Measurements from ENCODE around the gene SEC22C. TPM values are rescaled to one million over a fixed set of nuclear protein-coding genes. Genes with fewer than 3 reads are reported as not detected.

The SEC22C gene
- total and polyA plus RNA-seq, 2 donors (not counting 1 experiment from before 2014, with no cell fraction given), result 19.2 to 44.8 TPM

- no CpG with 5 or more reads among the region's 1 CpG for WGBS (ENCODE audit: insufficient coverage)
- Histone ChIP-seq H4K20me1 (ENCODE audit: control insufficient read depth, insufficient read depth, low read length, poor library complexity, severe bottlenecking) (no peaks in the 10 kb centered on the region), H3K79me2 (ENCODE audit: control insufficient read depth, insufficient read depth, low read length) (no peaks in the 10 kb centered on the region), H3K9me3 (ENCODE audit: control extremely low read depth in 1 of 3, control insufficient read depth in 2 of 3, insufficient read depth in 1 of 3, low read length in 2 of 3) (no peaks in the 10 kb centered on the region), H3K4me3 (ENCODE audit: control extremely low read depth in 1 of 5, extremely low read depth in 1 of 5, insufficient read depth in 1 of 5, low read depth in 2 of 5, low read length in 4 of 5) (no peak overlapping the region), H3K4me1 (ENCODE audit: control insufficient read depth in 2 of 2, insufficient read depth in 2 of 2, low read length in 2 of 2) (no peaks in the 10 kb centered on the region), H3K9ac (ENCODE audit: low read length) (no peak overlapping the region), H3K4me2 (replicated peaks; ENCODE audit: low read depth, low read length, poor library complexity, severe bottlenecking) (no peak overlapping the region), H3K27me3 (replicated peaks in 1 of 4; ENCODE audit: control extremely low read depth in 1 of 4, control insufficient read depth in 3 of 4, insufficient read depth in 4 of 4, low read length in 3 of 4) (no peaks in the 10 kb centered on the region), H3K27ac (ENCODE audit: low read length in 2 of 2) (no peak overlapping the region), H2AFZ (ENCODE audit: insufficient read depth, low read depth, low read length, poor library complexity, severe bottlenecking) (no peak overlapping the region), H3K36me3 (replicated peaks in 1 of 2; ENCODE audit: control extremely low read depth in 1 of 2, control insufficient read depth in 1 of 2, extremely low read depth in 1 of 2, insufficient read depth in 2 of 2, low read length in 1 of 2) (peaks cover 0 to 32% of the 10 kb centered on the region in 2 experiments)
- intact Hi-C loops (cut with micrococcal nuclease), result no loop called here
- CTCF ChIA-PET, result interaction anchor here (1.3 to 9.0 kb wide), 4 partner anchors 9 to 49 kb away, joined by 4 to 71 read pairs (median 32); partner anchors contain the start of gene VIPR1
- H3K9me3 Mint-ChIP-seq (ENCODE audit: insufficient read depth), result no peaks in the 10 kb centered on the region
- DNase-seq (no peak), ATAC-seq (ENCODE audit: low read depth) (no peak)
- H3K27me3 Mint-ChIP-seq, result no peaks in the 10 kb centered on the region
- TF ChIP-seq EZH2 (IDR thresholded peaks at IDR 0.05; ENCODE audit: borderline replicate concordance, insufficient read depth, low read depth, low read length, poor library complexity, severe bottlenecking), result no peak
- no peak for TF ChIP-seq CTCF (IDR thresholded peaks at IDR 0.05)
- H3K4me1 Mint-ChIP-seq, result no peaks in the 10 kb centered on the region
- POLR2A ChIA-PET, result no interaction called here
- no peak overlapping the region for H3K4me3 Mint-ChIP-seq
- H3K27ac Mint-ChIP-seq, result peak overlapping the region; percentile 28
Observed at GRCh38 chr3:42550250-42550649, 31.5 kb downstream of the SEC22C start.

DNA sequence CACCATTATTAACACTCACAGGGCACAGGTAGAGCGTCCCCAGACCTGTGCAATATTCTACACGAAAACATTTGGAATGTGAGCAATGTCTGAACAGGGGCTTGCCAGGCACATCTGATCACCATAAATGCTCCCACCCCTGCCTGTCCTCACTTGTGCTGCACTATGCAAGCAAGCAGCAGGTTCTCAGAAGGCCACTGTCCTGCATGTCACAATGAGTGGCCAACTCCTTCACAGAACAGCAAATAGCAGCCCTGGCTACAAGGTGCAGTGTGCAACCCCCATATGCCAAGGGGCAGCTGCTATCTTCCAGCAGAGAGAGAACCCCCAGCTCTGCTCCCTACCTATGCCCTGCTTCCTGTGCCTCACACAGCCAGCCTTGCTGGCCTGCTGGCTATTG is 32.6 kb downstream of the SEC22C start:
- intact Hi-C loops (cut with micrococcal nuclease), result no loop called here
- H3K9me3 ChIP-seq (ENCODE audit: control extremely low read depth in 1 of 3, control insufficient read depth in 2 of 3, insufficient read depth in 1 of 3, low read length in 2 of 3), result no peaks in the 10 kb centered on the region
- H3K27ac ChIP-seq (ENCODE audit: low read length in 2 of 2), result no peak overlapping the region
- Mint-ChIP-seq H3K27ac (no peak overlapping the region), H3K9me3 (ENCODE audit: insufficient read depth) (no peaks in the 10 kb centered on the region), H3K4me1 (no peaks in the 10 kb centered on the region), H3K27me3 (no peaks in the 10 kb centered on the region), H3K4me3 (no peak overlapping the region)
- no peaks in the 10 kb centered on the region for H3K27me3 ChIP-seq (replicated peaks in 1 of 4; ENCODE audit: control extremely low read depth in 1 of 4, control insufficient read depth in 3 of 4, insufficient read depth in 4 of 4, low read length in 3 of 4)
- no peak overlapping the region for H3K4me2 ChIP-seq (replicated peaks; ENCODE audit: low read depth, low read length, poor library complexity, severe bottlenecking)
- no peak overlapping the region for H2AFZ ChIP-seq (ENCODE audit: insufficient read depth, low read depth, low read length, poor library complexity, severe bottlenecking)
- ChIA-PET POLR2A (interaction anchor here (1.2 kb wide), 1 partner anchor 9 kb away, joined by 3 read pairs; no protein-coding TSS in a partner anchor), CTCF (interaction anchor here (0.8 to 9.0 kb wide), 8 partner anchors 8 to 302 kb away, joined by 3 to 71 read pairs (median 6); partner anchors contain the start of gene VIPR1)
- H4K20me1 ChIP-seq (ENCODE audit: control insufficient read depth, insufficient read depth, low read length, poor library complexity, severe bottlenecking), result no peaks in the 10 kb centered on the region
- no peak for DNase-seq
- TF ChIP-seq EZH2 (IDR thresholded peaks at IDR 0.05; ENCODE audit: borderline replicate concordance, insufficient read depth, low read depth, low read length, poor library complexity, severe bottlenecking), result no peak
- TF ChIP-seq CTCF (IDR thresholded peaks at IDR 0.05), result no peak
- no peaks in the 10 kb centered on the region for H3K79me2 ChIP-seq (ENCODE audit: control insufficient read depth, insufficient read depth, low read length)
- peaks cover 0 to 24% of the 10 kb centered on the region in 2 experiments for H3K36me3 ChIP-seq (replicated peaks in 1 of 2; ENCODE audit: control extremely low read depth in 1 of 2, control insufficient read depth in 1 of 2, extremely low read depth in 1 of 2, insufficient read depth in 2 of 2, low read length in 1 of 2)
- no peak overlapping the region for H3K9ac ChIP-seq (ENCODE audit: low read length)
- no peak overlapping the region for H3K4me3 ChIP-seq (ENCODE audit: control extremely low read depth in 1 of 5, extremely low read depth in 1 of 5, insufficient read depth in 1 of 5, low read depth in 2 of 5, low read length in 4 of 5)
- WGBS (ENCODE audit: insufficient coverage), result 96% methylated on average over 2 of the region's 2 CpGs
- no peak for ATAC-seq (ENCODE audit: low read depth)
- no peaks in the 10 kb centered on the region for H3K4me1 ChIP-seq (ENCODE audit: control insufficient read depth in 2 of 2, insufficient read depth in 2 of 2, low read length in 2 of 2)

All from B cell (primary cell).